ENCODE measurements around the gene PCBP4.
A peak's percentile ranks its signal among the peaks of the same experiment; 100 is the strongest.

The PCBP4 gene

DNA sequence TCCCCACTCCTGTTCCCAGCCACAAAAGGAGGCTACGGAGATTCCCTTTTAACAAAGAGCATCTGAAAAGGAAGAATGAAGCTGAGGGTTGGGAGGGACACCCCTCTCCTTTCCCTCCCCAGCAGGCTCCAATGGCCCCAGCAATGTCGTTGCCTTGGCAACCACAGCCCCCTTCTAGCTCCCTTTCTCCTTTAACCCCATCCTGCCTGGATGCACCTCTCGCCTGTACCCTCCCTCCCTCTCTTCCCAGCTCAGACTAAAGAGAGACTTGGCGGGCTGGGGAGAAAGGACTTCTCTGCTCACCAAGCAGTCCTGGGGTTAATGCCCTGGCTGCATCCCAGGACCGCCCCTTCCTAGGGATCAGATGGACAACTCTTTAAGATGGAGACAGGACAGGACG is 35.5 kb upstream of the PCBP4 start:
- Histone ChIP-seq H3K9ac (no peak overlapping the region), H3K4me2 (no peak overlapping the region), H3K79me2 (ENCODE audit: insufficient read depth, low read depth) (no peaks in the 10 kb centered on the region), H3K27me3 (ENCODE audit: insufficient read depth, low read depth) (no peaks in the 10 kb centered on the region), H3K4me1 (ENCODE audit: low read depth, poor library complexity, severe bottlenecking) (no peaks in the 10 kb centered on the region), H3K27ac (no peak overlapping the region), H4K20me1 (ENCODE audit: insufficient read depth) (no peaks in the 10 kb centered on the region), H3K4me3 (IDR thresholded peaks at IDR 0.05; ENCODE audit: insufficient read depth, low read depth, low read length) (no peak overlapping the region), H2AFZ (ENCODE audit: low read depth) (no peak overlapping the region), H3K36me3 (ENCODE audit: insufficient read depth) (no peaks in the 10 kb centered on the region)
- TF ChIP-seq, protein P1, sequence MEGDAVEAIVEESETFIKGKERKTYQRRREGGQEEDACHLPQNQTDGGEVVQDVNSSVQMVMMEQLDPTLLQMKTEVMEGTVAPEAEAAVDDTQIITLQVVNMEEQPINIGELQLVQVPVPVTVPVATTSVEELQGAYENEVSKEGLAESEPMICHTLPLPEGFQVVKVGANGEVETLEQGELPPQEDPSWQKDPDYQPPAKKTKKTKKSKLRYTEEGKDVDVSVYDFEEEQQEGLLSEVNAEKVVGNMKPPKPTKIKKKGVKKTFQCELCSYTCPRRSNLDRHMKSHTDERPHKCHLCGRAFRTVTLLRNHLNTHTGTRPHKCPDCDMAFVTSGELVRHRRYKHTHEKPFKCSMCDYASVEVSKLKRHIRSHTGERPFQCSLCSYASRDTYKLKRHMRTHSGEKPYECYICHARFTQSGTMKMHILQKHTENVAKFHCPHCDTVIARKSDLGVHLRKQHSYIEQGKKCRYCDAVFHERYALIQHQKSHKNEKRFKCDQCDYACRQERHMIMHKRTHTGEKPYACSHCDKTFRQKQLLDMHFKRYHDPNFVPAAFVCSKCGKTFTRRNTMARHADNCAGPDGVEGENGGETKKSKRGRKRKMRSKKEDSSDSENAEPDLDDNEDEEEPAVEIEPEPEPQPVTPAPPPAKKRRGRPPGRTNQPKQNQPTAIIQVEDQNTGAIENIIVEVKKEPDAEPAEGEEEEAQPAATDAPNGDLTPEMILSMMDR (conservative IDR thresholded peaks at IDR 0.05; ENCODE audit: low read depth, low read length), result no peak

DNA sequence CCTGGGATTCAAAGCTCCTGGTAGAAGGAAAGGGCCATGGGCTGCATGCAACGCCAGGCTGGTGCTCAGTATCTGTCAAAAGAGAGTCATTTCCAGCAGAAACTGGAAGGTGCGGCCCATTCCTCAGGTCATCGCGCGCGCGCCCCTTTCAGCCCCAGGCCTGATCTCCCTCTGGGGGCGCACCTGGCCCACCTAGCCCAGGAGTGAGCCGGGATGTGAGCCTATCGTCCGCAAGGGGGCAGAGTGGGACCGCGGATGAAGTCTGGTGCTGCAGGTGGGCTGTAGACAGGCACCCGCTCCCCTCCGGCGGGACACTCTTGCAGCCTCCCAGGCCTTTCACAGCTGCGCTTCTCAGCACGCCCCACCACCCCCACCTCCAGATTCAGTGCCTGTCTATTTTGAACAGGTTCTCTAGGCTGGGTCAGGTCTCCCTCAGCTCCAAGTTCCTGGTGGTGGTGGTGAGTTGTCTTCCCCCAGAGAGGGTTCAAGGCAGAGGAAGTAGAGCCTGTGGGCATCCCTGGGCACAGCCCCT is 34.3 kb upstream of the PCBP4 start:
- Histone ChIP-seq H3K9ac (no peak overlapping the region), H3K36me3 (ENCODE audit: insufficient read depth) (no peaks in the 10 kb centered on the region), H4K20me1 (ENCODE audit: insufficient read depth) (no peaks in the 10 kb centered on the region), H3K27ac (no peak overlapping the region), H3K27me3 (ENCODE audit: insufficient read depth, low read depth) (no peaks in the 10 kb centered on the region), H2AFZ (ENCODE audit: low read depth) (peak overlapping the region; percentile 54), H3K79me2 (ENCODE audit: insufficient read depth, low read depth) (no peaks in the 10 kb centered on the region), H3K4me3 (IDR thresholded peaks at IDR 0.05; ENCODE audit: insufficient read depth, low read depth, low read length) (no peak overlapping the region), H3K4me2 (peak overlapping the region; percentile 25; the same call in 1 of the 2 replicates), H3K4me1 (ENCODE audit: low read depth, poor library complexity, severe bottlenecking) (no peaks in the 10 kb centered on the region)
- TF ChIP-seq, protein P1 (conservative IDR thresholded peaks at IDR 0.05; ENCODE audit: low read depth, low read length), result peak; percentile 81

DNA sequence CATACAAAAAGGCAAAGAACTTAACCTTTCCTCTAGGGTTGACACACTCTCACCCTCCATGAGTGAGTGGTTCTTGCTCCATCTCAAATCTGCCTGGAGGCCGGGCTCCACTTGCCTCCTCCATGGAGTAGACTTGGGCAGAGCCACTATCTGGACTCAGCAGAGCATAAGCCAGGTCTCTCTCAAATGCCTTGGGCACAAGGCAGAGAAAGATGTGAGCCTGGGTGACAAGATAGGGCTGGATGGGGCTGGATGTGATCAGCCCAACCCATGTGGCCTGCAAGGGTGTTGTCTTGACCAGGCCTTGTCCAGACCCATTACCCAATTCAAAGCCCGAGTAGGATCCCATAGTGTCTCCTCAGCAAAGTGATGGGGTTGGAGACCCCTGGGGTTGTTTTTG is 32.6 kb upstream of the PCBP4 start:
- Histone ChIP-seq H4K20me1 (ENCODE audit: insufficient read depth) (no peaks in the 10 kb centered on the region), H3K79me2 (ENCODE audit: insufficient read depth, low read depth) (peaks cover 9% of the 10 kb centered on the region), H3K9ac (no peak overlapping the region), H2AFZ (ENCODE audit: low read depth) (no peak overlapping the region), H3K4me1 (ENCODE audit: low read depth, poor library complexity, severe bottlenecking) (peaks cover under 1% of the 10 kb centered on the region), H3K36me3 (ENCODE audit: insufficient read depth) (peaks cover 3% of the 10 kb centered on the region; the same call in 1 of the 2 replicates), H3K27me3 (ENCODE audit: insufficient read depth, low read depth) (no peaks in the 10 kb centered on the region), H3K4me2 (no peak overlapping the region), H3K4me3 (IDR thresholded peaks at IDR 0.05; ENCODE audit: insufficient read depth, low read depth, low read length) (no peak overlapping the region), H3K27ac (no peak overlapping the region)
- TF ChIP-seq, protein P1 (conservative IDR thresholded peaks at IDR 0.05; ENCODE audit: low read depth, low read length), result no peak

DNA sequence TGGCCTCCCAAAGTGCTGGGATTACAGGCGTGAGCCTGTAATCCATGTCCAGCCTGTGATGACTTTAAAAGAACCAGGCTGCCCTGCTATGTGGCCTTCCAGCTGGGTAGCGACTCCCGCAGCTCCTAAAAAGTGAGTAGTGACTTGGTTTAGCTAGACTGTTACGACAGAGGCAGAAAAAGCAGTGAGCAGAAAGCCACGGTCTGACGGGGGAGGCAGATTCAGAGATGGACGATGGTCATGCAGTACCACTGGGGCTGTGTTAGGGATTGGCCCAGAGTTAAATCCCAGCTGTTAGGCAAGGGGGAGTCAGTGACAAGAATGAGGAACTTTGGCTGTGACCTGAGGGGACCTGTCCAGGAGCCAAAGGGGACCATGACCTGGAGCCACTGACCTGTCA is 31.5 kb upstream of the PCBP4 start:
- no peak overlapping the region for H2AFZ ChIP-seq (ENCODE audit: low read depth)
- H4K20me1 ChIP-seq (ENCODE audit: insufficient read depth), result no peaks in the 10 kb centered on the region
- H3K4me1 ChIP-seq (ENCODE audit: low read depth, poor library complexity, severe bottlenecking), result peaks cover 9% of the 10 kb centered on the region
- H3K36me3 ChIP-seq (ENCODE audit: insufficient read depth), result peaks cover 3% of the 10 kb centered on the region; the same call in 1 of the 2 replicates
- no peaks in the 10 kb centered on the region for H3K27me3 ChIP-seq (ENCODE audit: insufficient read depth, low read depth)
- TF ChIP-seq, protein P1 (conservative IDR thresholded peaks at IDR 0.05; ENCODE audit: low read depth, low read length), result no peak
- no peak overlapping the region for H3K4me3 ChIP-seq (IDR thresholded peaks at IDR 0.05; ENCODE audit: insufficient read depth, low read depth, low read length)
- no peak overlapping the region for H3K4me2 ChIP-seq
- H3K9ac ChIP-seq, result no peak overlapping the region
- peaks cover 14% of the 10 kb centered on the region for H3K79me2 ChIP-seq (ENCODE audit: insufficient read depth, low read depth)
- no peak overlapping the region for H3K27ac ChIP-seq
